ENCODE results near the gene ZMYND11. TPM values are rescaled to one million over a fixed set of nuclear protein-coding genes. Genes with fewer than 3 reads are reported as not detected.
A peak's percentile ranks its signal among the peaks of the same experiment; 100 is the strongest.

ZMYND11 gene
- total RNA-seq, 1 donor from 2014 or later, result 69.2 TPM

GRCh38 chr10:90161-90560 is 45.1 kb upstream of the ZMYND11 start:
- H3K9me3 Mint-ChIP-seq, result peaks cover 11% of the 10 kb centered on the region
- H3K4me1 Mint-ChIP-seq, result peaks cover 23% of the 10 kb centered on the region
- H3K27me3 Mint-ChIP-seq (ENCODE audit: low read depth), result no peaks in the 10 kb centered on the region

GRCh38 chr10:91313-91712 is 43.9 kb upstream of the ZMYND11 start:
- no peak overlapping the region for H3K4me3 Mint-ChIP-seq
- peaks cover 8% of the 10 kb centered on the region for H3K36me3 Mint-ChIP-seq
- DNase-seq (ENCODE audit: low spot score in 2 of 2, unreplicated experiment in 2 of 2), result no peak
- peaks cover 17% of the 10 kb centered on the region for H3K9me3 Mint-ChIP-seq
- no peaks in the 10 kb centered on the region for H3K27me3 Mint-ChIP-seq (ENCODE audit: low read depth)
- no peak overlapping the region for H3K27ac Mint-ChIP-seq
- peaks cover 23% of the 10 kb centered on the region for H3K4me1 Mint-ChIP-seq
- no peak for TF ChIP-seq CTCF (IDR thresholded peaks at IDR 0.05; ENCODE audit: unreplicated experiment)

More at GRCh38 chr10:90161-90560, 45.1 kb upstream of the ZMYND11 start:
- Mint-ChIP-seq H3K4me3 (no peak overlapping the region), H3K27ac (no peak overlapping the region), H3K36me3 (peaks cover 4% of the 10 kb centered on the region)
- DNase-seq (ENCODE audit: low spot score in 2 of 2, unreplicated experiment in 2 of 2), result no peak
- TF ChIP-seq CTCF (IDR thresholded peaks at IDR 0.05; ENCODE audit: unreplicated experiment), result no peak

GRCh38 chr10:92153-92552 is 43.1 kb upstream of the ZMYND11 start:
- TF ChIP-seq CTCF (IDR thresholded peaks at IDR 0.05; ENCODE audit: unreplicated experiment), result no peak
- H3K9me3 Mint-ChIP-seq, result peaks cover 22% of the 10 kb centered on the region
- H3K27ac Mint-ChIP-seq, result peak overlapping the region; percentile 53
- no peaks in the 10 kb centered on the region for H3K27me3 Mint-ChIP-seq (ENCODE audit: low read depth)
- H3K4me3 Mint-ChIP-seq, result no peak overlapping the region
- H3K4me1 Mint-ChIP-seq, result peaks cover 23% of the 10 kb centered on the region
- DNase-seq (ENCODE audit: low spot score in 2 of 2, unreplicated experiment in 2 of 2), result no peak
- peaks cover 11% of the 10 kb centered on the region for H3K36me3 Mint-ChIP-seq

- H3K27ac Mint-ChIP-seq, result peak overlapping the region; percentile 10
- H3K9me3 Mint-ChIP-seq, result peaks cover 27% of the 10 kb centered on the region
- no peak for TF ChIP-seq CTCF (IDR thresholded peaks at IDR 0.05; ENCODE audit: unreplicated experiment)
- H3K27me3 Mint-ChIP-seq (ENCODE audit: low read depth), result no peaks in the 10 kb centered on the region
- H3K4me3 Mint-ChIP-seq, result peak overlapping the region; percentile 13
- H3K36me3 Mint-ChIP-seq, result peaks cover 11% of the 10 kb centered on the region
- H3K4me1 Mint-ChIP-seq, result peaks cover 23% of the 10 kb centered on the region
- DNase-seq (ENCODE audit: low spot score in 2 of 2, unreplicated experiment in 2 of 2), result no peak
Measured at GRCh38 chr10:92846-93245, 42.4 kb upstream of the ZMYND11 start.

- Mint-ChIP-seq H3K36me3 (peaks cover 11% of the 10 kb centered on the region), H3K9me3 (peaks cover 45% of the 10 kb centered on the region), H3K4me1 (peaks cover 15% of the 10 kb centered on the region), H3K27ac (no peak overlapping the region), H3K4me3 (no peak overlapping the region), H3K27me3 (ENCODE audit: low read depth) (no peaks in the 10 kb centered on the region)
- no peak for TF ChIP-seq CTCF (IDR thresholded peaks at IDR 0.05; ENCODE audit: unreplicated experiment)
- no peak for DNase-seq (ENCODE audit: low spot score in 2 of 2, unreplicated experiment in 2 of 2)
Measured at GRCh38 chr10:94613-95012, 40.6 kb upstream of the ZMYND11 start.

Data from mesothelial cell of epicardium (in vitro differentiated cells).